ENCODE results near the gene RNF126.
"Not testable (repeated sequence)": the region's sequence is repeated elsewhere in the genome, so short reads cannot be mapped to it uniquely, and the experiment has no call there.

DNA sequence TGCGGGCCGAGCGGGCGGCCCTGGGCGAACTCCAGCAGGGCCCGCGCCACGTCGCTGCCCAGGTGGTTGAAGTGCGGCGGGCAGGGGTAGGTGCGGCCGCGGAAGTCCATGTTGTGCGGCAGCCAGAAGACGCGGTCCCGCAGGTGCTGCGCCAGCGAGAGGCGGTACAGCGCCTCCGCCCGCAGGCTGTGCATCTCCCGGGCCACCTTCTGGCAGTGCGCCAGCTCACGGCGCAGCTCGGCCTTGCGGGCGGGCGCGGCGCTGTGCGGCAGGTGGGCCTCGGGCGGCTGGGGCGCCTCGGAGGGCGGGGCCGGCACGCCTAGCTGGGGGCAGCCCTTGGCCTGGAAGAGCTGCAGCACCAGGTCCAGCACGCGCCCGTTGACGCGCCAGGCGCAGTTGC is 41.8 kb downstream of the RNF126 start:
- TF ChIP-seq POLR2AphosphoS5 (IDR thresholded peaks at IDR 0.05; ENCODE audit: insufficient read depth in 1 of 2, low read depth in 1 of 2); CTCF (IDR thresholded peaks at IDR 0.05): not testable (repeated sequence)
